ENCODE results near the gene ALDH3B1.
"Not testable (repeated sequence)": the region's sequence is repeated elsewhere in the genome, so short reads cannot be mapped to it uniquely, and the experiment has no call there.

- TF ChIP-seq PATZ1 (CRISPR knock-in tag; IDR thresholded peaks at IDR 0.05; ENCODE audit: borderline replicate concordance); TSHZ2 (CRISPR knock-in tag; IDR thresholded peaks at IDR 0.05); ZFP3 (CRISPR knock-in tag; IDR thresholded peaks at IDR 0.05); GLIS3 (CRISPR knock-in tag; IDR thresholded peaks at IDR 0.05); ISL1 (CRISPR knock-in tag; IDR thresholded peaks at IDR 0.05); BACH2 (CRISPR knock-in tag; IDR thresholded peaks at IDR 0.05; ENCODE audit: borderline replicate concordance): not testable (repeated sequence)
Observed at GRCh38 chr11:67995129-67995528, 15.0 kb upstream of the ALDH3B1 start.
